Measurements from ENCODE around the gene OR6X1. TPM values are rescaled to one million over a fixed set of nuclear protein-coding genes. Genes with fewer than 3 reads are reported as not detected.

The OR6X1 gene
- total RNA-seq, 2 experiments from 2014 or later, result not detected

DNA sequence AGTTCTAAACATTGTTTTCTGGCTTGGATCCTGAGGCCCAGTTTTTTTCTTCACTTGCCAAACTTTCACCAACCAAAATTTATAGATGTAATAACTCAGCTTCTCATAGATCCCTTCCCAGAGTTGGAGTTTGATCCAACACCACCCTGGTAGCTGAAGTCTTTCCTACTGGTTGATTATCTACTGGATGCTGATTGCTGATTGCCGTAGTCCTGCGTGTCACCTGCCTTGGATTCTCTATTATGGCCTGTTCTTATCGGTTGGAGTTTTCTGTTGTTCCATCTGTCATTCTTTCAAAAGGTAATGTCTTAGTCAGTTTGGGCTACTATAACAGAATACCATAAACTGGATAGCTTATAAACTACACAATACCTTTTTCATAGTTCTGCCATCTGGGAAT lies 17.3 kb upstream of the OR6X1 start:
- H3K4me1 ChIP-seq (ENCODE audit: insufficient read depth, low read length, poor library complexity, severe bottlenecking), result no peaks in the 10 kb centered on the region
- no peak overlapping the region for H3K4me2 ChIP-seq (ENCODE audit: low read length)
- H3K9me3 ChIP-seq (ENCODE audit: low read length), result no peaks in the 10 kb centered on the region
- H2AFZ ChIP-seq (ENCODE audit: low read length), result no peak overlapping the region
- H3K4me3 ChIP-seq (ENCODE audit: low read depth, low read length, poor library complexity, severe bottlenecking), result no peak overlapping the region
- no peaks in the 10 kb centered on the region for H4K20me1 ChIP-seq (ENCODE audit: insufficient read depth, low read length)
- no peaks in the 10 kb centered on the region for H3K9me2 ChIP-seq (ENCODE audit: insufficient read depth, low read length)
- no peak overlapping the region for H3K27ac ChIP-seq (ENCODE audit: low read depth, low read length, poor library complexity, severe bottlenecking)
- DNase-seq (ENCODE audit: low spot score), result no peak
- no TSS peak for BruUV-seq (replicated peaks)
- TF ChIP-seq, protein P1, sequence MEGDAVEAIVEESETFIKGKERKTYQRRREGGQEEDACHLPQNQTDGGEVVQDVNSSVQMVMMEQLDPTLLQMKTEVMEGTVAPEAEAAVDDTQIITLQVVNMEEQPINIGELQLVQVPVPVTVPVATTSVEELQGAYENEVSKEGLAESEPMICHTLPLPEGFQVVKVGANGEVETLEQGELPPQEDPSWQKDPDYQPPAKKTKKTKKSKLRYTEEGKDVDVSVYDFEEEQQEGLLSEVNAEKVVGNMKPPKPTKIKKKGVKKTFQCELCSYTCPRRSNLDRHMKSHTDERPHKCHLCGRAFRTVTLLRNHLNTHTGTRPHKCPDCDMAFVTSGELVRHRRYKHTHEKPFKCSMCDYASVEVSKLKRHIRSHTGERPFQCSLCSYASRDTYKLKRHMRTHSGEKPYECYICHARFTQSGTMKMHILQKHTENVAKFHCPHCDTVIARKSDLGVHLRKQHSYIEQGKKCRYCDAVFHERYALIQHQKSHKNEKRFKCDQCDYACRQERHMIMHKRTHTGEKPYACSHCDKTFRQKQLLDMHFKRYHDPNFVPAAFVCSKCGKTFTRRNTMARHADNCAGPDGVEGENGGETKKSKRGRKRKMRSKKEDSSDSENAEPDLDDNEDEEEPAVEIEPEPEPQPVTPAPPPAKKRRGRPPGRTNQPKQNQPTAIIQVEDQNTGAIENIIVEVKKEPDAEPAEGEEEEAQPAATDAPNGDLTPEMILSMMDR (conservative IDR thresholded peaks at IDR 0.05; ENCODE audit: low read length), result no peak
- TF ChIP-seq EZH2phosphoT487 (IDR thresholded peaks at IDR 0.05; ENCODE audit: borderline replicate concordance, low read depth, low read length), result no peak
- no peaks in the 10 kb centered on the region for H3K36me3 ChIP-seq (ENCODE audit: insufficient read depth, low read length)
- intact Hi-C loops (cut with micrococcal nuclease; ENCODE audit: unreplicated experiment), result no loop called here
- H3K79me2 ChIP-seq (ENCODE audit: insufficient read depth, low read depth, low read length), result no peaks in the 10 kb centered on the region
- ChIA-PET CTCF (ENCODE audit: unreplicated experiment) (no interaction called here), POLR2A (no interaction called here)

DNA sequence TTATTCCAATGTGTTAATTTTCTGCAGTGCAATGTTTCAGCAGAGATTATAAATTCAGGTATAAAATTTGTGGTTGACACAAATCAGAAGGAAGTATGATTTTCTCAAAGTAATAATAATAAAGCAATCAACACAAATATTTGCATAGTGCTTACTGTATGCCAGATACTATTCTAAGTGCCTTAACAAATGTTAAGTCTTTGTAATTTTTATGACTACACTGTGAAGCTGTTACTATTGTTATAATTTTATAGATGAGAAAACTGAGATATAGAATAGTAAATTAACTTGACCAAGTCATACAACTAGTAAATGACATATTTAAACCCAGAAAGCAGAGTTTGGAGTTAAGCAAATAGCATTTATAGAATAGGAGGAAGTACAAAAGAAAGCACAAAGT lies 16.4 kb upstream of the OR6X1 start:
- intact Hi-C loops (cut with micrococcal nuclease; ENCODE audit: unreplicated experiment), result no loop called here
- Histone ChIP-seq H3K9me3 (ENCODE audit: low read length) (no peaks in the 10 kb centered on the region), H3K4me2 (ENCODE audit: low read length) (no peak overlapping the region), H3K79me2 (ENCODE audit: insufficient read depth, low read depth, low read length) (no peaks in the 10 kb centered on the region), H3K36me3 (ENCODE audit: insufficient read depth, low read length) (no peaks in the 10 kb centered on the region), H4K20me1 (ENCODE audit: insufficient read depth, low read length) (no peaks in the 10 kb centered on the region), H2AFZ (ENCODE audit: low read length) (no peak overlapping the region), H3K4me1 (ENCODE audit: insufficient read depth, low read length, poor library complexity, severe bottlenecking) (no peaks in the 10 kb centered on the region), H3K4me3 (ENCODE audit: low read depth, low read length, poor library complexity, severe bottlenecking) (no peak overlapping the region), H3K9me2 (ENCODE audit: insufficient read depth, low read length) (no peaks in the 10 kb centered on the region), H3K27ac (ENCODE audit: low read depth, low read length, poor library complexity, severe bottlenecking) (no peak overlapping the region)
- no peak for DNase-seq (ENCODE audit: low spot score)
- ChIA-PET CTCF (ENCODE audit: unreplicated experiment) (no interaction called here), POLR2A (no interaction called here)
- TF ChIP-seq EZH2phosphoT487 (IDR thresholded peaks at IDR 0.05; ENCODE audit: borderline replicate concordance, low read depth, low read length), result no peak
- TF ChIP-seq, protein P1 (conservative IDR thresholded peaks at IDR 0.05; ENCODE audit: low read length), result no peak
- no TSS peak for BruUV-seq (replicated peaks)

DNA sequence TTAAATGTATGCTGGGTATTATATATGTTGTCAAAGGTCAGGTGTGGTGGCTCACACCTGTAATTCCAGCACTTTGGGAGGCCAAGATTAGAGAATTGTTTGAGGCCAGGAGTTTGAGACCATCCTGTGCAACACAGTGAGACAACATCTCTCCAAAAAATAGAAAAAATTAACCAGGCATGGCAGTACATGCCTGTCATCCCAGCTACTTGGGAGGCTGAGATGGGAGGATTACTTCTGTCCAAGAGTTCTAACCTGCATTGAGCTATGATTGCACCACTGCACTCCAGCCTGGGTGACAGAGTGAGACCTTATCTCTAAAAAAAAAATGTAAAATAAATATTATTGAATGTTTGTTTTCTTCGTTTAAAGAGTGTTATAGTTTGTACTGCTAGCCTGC lies 11.3 kb upstream of the OR6X1 start:
- Histone ChIP-seq H3K27ac (ENCODE audit: low read depth, low read length, poor library complexity, severe bottlenecking) (no peak overlapping the region), H3K4me1 (ENCODE audit: insufficient read depth, low read length, poor library complexity, severe bottlenecking) (no peaks in the 10 kb centered on the region), H3K4me3 (ENCODE audit: low read depth, low read length, poor library complexity, severe bottlenecking) (no peak overlapping the region), H3K9me3 (ENCODE audit: low read length) (no peaks in the 10 kb centered on the region), H4K20me1 (ENCODE audit: insufficient read depth, low read length) (no peaks in the 10 kb centered on the region), H3K9me2 (ENCODE audit: insufficient read depth, low read length) (no peaks in the 10 kb centered on the region), H3K36me3 (ENCODE audit: insufficient read depth, low read length) (no peaks in the 10 kb centered on the region), H2AFZ (ENCODE audit: low read length) (no peak overlapping the region), H3K79me2 (ENCODE audit: insufficient read depth, low read depth, low read length) (no peaks in the 10 kb centered on the region), H3K4me2 (ENCODE audit: low read length) (no peak overlapping the region)
- intact Hi-C loops (cut with micrococcal nuclease; ENCODE audit: unreplicated experiment), result no loop called here
- no peak for DNase-seq (ENCODE audit: low spot score)
- CTCF ChIA-PET (ENCODE audit: unreplicated experiment), result no interaction called here
- no TSS peak for BruUV-seq (replicated peaks)
- TF ChIP-seq EZH2phosphoT487 (IDR thresholded peaks at IDR 0.05; ENCODE audit: borderline replicate concordance, low read depth, low read length), result no peak
- TF ChIP-seq, protein P1 (conservative IDR thresholded peaks at IDR 0.05; ENCODE audit: low read length), result no peak
- POLR2A ChIA-PET, result interaction anchor here (0.7 to 1.0 kb wide), 3 partner anchors 9 to 187 kb away, joined by 3 read pairs; no protein-coding TSS in a partner anchor
